Right lung (tissue), 5 donors: ENCODE results near the gene CYLD. TPM values are rescaled to one million over a fixed set of nuclear protein-coding genes. Genes with fewer than 3 reads are reported as not detected.

ENCODE experiments used
- DNase-seq, 2 donors: peaks; one replicate each; pipeline ENCODE4 v3.0.0-alpha.2; 2013
- polyA plus RNA-seq, 5 donors: library from polyadenylated mRNA; unstranded; fragments of 120-200 nt; gene quantifications; one replicate each; pipeline versions ENCODE4 v1.2.1 to v1.2.3, GENCODE V29; 2013; ENCODE audit warnings: inconsistent platforms in 1 of 5, low replicate concordance in 1 of 5; ENCODE audit not compliant: insufficient read length in 5 of 5, insufficient read depth in 1 of 5

Gene CYLD
- polyA plus RNA-seq, 5 donors: 21.4 to 39.3 (median 28.9) TPM

DNA sequence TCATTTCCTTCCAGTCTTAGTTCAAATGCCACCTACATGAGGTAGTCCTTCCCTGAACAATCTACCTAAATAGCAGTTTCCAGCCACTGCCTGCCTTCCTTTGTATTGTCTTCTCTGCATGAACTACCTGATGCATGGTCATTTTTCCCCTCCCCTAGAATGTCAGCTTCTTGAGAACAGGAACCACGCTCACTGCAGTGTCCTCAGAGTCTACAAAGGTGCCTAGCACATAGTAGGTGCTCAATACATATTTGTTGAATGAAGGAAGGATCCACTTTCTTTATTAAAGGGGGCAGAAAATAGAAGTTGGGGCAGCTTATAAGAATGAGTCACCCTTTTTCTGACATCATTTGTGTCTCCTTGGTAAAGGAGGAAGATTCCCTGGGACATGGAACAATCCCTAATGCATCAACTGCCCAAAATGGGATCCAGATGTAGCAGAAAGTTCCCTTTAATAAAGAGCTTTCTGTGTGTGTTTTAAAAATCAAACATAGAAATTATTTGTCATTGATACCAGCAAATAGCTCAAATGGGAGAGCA lies 4.4 kb upstream of the CYLD start:
- no peak for DNase-seq

DNA sequence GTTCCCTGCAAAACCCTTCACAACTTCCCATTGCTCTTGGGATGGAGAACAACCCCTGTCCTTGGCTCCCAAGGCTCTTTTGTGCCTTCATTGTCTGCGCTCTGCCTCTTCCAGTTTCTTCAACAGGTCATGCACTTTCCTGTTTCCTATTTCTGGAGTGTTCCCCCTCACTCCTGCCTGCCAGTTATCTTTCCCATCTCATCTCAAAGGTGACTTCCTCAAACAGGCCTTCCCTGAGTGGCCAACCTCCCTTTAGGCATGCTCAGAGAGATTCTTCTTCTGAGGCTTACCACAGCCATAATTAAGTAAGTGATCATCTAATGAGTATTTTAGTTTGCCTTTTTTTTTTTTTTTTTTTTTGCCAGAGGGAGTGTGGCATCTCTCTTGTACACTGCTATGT lies 2.9 kb upstream of the CYLD start:
- DNase-seq: no peak

DNA sequence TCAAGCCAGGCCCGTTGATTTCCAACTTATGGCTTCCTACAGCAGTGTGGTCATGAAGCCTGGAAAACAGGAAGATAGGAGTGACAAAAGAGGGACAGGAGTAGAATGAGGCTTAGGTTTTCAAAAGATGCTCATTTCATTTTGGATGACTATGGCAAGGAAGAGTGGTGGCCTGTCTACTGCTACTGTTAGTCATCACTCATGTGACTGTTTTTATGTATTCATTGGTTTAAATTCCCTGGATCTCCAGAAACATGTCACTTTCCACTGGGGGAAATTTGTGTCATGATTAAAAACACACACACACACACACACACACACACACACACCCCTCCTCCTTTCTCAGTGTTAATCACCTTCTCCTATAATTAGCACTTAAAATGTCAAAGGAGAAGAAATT lies 1.1 kb upstream of the CYLD start:
- DNase-seq: no peak

DNA sequence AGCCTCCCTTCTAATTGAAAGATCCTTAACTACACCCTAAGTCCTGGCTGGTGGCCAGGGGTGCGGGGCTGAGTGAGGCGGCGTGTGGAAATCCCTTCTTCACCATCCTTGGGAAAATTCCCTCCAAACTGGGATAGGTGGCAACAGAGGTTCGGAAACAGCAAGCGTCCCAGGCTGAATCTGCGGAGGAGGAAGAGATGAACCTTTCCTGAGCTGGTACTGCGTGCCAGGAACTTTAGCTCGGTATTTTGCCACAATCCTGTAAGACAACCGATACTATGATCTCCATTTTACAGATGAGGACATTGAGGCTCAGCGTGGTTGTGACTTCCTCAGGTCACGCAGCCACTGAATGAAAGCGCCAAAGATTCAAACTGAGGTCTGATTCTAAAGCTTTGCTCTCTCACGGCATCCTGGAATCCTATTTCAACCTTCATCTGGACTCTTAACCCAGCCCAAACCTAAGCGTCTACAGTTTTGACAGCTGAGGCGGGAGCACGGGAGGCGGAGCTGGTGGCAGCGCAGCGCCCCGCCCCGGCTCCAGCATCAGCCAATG lies 583 bp upstream of the CYLD start:
- DNase-seq: no peak

DNA sequence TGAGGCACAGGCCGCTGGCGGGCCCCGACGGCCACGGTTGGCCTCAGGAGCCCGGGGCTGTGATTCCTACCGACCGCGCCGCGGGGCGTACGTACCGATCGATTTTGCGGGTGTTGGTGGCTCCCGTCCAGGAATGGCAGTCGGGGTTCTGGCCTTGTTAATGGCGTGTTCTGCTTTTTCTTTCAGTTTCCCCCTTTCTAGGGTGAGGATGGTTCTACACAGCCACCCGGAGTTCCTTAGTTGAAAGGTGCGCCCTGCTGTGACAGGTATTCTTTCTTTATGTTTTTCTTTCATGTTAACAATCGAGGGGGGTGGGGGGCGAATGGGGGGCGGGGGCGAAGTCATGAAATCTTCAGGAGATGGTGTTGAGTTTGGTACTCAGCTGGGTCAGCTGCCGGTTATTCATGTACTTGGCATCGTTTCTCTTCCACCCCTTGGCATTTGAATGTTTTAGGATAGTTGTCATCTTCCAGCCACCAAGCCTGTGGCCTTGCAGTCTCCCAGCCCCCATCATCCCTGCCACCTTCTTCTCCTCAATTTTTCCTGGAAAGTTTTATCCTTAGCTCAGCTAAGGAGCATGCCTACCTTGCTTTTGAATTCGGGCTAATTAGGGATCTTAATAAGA lies 802 bp downstream of the CYLD start:
- peak in 1 of 2 donors; percentile 28 for DNase-seq

DNA sequence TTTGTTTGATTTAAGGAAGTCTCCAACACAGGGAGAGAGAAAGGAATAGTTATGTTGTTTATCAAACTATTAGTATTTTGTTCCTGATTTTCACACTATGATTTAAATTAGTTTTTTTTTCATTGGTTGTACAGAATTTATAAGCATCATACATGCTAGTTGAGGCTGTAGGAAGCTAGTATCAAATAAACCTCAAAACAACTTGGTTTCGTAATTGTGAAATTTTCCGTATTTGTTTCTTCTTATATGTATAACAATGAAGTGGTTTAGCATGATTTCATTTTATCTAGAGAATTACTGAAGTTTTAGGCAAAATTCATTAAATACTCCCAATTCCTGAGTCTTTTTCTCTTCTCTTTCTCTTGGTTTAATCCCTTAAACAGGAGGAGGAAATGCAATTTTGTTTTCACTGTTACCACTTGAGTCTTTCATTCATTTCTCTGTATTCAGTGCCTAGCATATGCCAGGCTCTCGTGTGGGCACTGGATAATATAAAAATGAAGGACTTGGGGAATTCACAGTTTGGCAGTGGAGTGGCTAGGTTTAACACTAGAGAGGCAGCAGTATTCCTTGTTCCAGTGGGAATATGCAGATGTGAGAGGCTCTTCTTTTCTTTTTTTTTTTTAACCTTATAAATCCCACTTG lies 1.8 kb downstream of the CYLD start:
- no peak for DNase-seq

DNA sequence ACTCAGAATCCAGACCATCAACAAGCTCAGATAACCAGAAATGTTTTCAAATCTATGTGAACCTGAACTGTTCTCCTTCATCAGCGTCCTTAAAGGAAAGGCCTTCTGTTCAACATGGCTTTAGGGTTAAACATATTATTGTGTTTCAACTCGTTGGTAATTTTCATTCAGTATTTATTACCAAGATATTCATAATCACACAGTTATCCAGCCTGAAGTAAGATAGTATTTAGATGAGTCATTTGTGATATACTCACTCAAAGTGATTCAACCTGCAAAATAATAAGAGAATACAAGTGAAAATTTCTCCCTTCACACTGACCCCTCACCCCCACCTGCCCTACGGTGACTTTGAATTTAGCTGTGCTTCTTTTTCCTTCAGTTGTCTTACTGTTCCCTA lies 3.0 kb downstream of the CYLD start:
- DNase-seq: no peak

DNA sequence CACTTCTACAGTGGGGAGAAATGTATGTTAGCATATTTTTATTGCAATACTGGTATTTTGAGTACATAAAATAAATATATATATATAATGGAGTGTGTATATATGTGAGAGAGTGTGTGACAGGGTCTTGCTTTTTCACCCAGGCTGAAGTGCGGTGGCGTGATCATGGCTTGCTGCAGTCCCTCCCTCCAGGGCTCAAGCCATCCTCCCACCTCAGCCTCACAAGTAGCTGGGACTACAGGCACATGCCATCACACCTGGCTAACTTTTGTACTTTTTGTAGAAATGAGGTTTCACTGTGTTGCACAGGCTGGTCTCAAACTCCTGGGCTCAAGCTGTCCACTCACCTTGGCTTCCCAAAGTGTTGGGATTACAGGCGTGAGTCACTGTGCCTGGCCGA lies 4.1 kb downstream of the CYLD start:
- no peak for DNase-seq

DNA sequence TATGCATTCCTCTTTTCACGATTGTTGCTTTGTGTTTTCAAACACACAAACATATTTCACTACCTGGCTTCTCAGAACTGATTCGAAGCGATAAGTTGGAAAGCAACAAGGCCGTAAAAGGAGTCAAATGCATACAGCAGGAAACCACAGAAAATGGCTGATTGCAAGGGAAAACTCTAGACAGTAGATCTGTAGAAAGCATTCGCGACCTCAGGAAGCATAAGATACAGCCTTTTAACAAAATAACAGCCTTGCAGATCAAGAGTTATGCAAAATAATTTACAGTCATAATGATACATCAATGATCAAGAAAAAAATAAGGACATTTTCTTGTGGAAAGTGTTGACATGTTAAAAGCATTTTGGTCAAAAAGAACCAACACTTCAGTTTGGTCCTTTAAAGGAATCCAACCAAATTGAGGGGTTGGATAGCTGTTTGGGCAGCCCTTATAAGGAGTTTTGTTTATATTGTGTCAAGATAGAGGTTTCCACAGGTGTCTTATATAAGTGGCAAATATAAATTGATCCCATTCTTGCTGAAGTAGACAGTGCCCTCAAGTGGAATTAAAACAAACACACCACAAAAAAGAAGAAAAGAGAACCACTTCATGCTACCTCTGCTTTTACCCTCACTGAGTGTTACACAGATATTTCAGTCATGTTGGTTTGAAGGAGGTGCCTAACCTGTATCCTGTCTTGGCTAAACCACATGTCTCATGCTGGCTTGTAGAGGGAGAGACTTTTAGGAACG lies 5.5 kb downstream of the CYLD start:
- peak in 1 of 2 donors; percentile 12 for DNase-seq

DNA sequence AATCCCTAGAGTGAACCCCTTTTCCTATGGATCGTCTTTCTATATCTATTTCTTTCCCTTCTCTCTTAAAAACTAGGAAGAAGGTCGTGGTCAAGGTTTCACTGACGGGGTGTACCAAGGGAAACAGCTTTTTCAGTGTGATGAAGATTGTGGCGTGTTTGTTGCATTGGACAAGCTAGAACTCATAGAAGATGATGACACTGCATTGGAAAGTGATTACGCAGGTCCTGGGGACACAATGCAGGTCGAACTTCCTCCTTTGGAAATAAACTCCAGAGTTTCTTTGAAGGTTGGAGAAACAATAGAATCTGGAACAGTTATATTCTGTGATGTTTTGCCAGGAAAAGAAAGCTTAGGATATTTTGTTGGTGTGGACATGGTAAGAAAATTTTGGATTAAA lies 9.6 kb downstream of the CYLD start:
- DNase-seq: no peak

DNA sequence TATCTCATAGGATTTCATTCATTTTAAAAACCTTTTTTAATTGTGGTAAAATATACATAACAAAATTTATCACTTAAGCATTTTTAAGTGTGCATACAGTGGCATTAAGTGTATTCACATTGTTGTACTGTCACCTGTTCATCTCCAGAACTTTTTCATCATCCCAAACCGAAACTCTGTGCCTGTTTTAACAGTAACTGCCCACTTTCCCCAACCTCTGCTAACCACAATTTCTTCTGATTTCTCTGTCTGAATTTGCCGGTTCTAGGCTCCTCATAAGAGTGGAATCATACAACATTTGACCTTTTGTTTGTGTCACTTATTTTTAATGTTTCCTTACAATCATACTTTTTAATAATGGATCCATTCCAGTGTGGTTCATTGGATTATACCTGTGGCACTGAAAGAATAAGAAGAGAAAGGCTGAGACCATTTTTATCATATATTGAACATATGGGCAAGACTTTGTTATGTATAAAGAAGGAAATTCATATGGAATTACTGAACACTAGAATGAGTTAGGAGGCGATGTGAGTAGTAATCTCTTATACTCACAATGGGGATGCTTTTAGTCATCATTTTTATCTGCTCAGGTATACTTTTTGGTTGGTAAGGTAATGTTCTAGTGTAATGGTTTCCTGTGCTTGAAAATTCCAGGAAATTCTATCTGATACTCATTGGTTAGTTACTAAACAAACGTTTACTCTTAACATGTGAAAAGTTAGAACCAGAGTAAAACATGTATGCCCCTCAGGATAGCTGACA lies 10.8 kb downstream of the CYLD start:
- no peak for DNase-seq

DNA sequence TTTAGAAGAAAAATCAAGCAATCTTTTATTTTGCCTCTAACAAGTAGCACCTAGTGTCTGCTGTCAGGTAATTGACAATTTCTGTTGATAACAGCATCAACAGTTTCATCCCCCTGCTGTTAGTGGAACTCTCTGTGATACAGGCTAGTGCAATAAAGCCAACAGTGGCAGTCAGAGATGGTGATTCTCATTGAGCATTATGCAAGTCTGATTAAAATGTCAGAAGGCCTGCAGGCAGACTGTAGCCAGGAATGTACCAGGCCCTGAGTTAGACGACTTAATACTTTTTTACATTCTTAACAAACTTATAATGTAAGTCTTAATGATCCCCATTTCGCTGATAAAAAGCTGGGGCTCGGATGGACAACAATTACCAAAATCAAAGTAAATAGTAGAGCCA lies 14.6 kb downstream of the CYLD start:
- DNase-seq: no peak

DNA sequence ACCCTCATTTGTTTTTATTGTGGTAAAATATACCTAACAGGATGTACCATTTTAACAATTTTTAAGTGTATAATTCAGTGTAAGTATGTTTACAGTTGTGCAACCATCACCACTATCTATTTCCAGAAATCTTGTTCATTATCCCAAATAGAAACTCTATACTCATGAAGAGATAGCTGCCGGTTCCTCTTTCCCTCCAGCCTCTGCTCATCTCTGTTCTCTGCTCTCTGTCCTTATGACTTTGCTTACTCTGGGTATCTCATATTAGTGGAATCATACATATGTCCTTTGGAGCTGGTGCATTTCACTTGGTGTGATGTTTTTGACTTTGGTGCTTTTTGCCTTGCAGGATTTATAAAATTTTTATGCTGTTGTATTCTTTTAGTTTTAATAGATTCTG lies 19.4 kb downstream of the CYLD start:
- no peak for DNase-seq

DNA sequence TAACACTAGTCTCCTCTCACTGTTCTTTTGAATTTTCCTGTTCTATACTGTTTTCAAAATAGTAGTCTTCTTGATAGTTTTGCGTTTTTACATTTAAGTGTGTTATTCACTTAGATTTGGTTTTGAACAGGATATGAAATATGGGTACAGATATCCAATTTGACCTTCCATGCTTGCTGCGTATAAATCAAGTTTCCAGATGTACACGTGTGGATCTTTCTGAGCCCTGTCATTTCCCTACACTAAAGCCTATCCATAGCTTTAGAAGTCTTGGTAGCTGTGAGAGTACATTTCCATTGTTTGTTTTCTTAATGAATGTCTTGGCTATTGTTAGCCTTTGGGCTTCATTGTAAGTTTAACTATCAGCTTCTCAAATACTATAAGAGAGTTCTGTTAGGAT lies 20.4 kb downstream of the CYLD start:
- DNase-seq: no peak

DNA sequence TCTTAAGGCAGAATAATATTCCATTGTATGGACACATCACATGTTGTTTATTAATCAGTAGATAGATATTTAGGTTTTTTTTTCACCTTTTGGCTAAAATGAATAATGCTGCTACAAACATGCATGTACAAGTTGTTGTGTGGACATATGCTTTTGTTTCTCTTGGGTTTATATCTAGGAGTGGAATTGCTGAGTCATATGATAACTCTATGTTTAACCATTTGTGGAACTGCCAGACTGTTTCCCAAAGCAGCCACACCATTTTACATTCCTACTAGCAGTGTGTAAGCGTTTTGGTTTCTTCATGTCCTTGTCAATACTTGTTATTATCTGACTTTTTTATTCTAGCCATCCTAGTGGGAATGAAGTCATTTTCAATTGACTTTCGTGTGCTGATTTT lies 21.3 kb downstream of the CYLD start:
- no peak for DNase-seq

DNA sequence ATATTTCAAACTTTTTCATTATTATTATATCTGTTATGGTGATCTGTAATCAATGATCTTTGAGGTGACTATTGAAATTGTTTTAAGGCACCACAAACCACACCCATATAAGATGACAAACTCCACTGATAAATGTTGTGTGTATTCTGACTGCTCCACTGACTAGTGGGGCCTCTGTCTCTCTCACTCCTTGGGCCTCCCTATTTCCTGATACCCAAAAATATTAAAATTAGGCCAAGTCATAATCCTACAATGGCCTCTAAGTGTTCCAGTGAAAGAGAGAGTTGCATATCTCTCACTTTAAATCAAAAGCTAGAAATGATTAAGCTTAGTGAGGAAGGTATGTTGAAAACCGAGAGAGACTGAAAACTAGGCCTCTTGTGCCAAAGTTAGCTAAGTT lies 23.4 kb downstream of the CYLD start:
- no peak for DNase-seq

DNA sequence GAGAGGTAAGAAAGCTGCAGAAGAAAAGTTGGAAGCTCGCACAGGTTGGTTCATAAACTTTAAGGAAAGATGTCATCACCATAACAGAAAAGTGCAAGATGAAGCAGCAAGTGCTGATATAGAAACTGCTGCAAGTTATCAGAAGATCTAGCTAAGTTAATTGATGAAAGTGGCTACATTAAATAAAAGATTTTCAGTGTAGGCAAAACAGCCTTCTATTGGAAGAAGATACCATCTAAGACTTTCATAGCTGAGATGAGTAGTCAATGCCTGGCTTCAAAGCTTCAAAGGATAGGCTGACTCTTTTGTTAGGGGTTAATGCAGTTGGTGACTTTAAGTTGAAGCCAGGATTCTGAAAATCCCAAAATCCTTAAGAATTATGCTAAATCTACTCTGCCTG lies 24.0 kb downstream of the CYLD start:
- DNase-seq: no peak

DNA sequence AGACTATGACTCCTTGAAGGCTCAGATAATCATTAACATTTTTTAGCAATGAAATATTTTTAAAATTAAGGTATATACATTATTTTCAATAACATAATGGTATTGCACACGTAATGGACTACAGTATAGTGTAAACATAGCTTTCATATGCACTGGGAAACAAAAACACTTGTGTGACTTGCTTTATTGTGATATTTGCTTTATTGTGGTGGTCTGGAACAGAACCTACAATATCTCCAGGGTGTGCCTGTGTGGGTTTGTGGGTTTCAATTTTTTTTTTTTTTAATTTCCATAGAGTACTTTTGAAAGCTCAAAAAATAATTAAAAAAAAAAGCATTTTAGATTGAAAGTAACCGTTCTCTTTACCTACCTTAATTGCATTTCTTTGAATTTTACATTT lies 25.3 kb downstream of the CYLD start:
- DNase-seq: no peak

DNA sequence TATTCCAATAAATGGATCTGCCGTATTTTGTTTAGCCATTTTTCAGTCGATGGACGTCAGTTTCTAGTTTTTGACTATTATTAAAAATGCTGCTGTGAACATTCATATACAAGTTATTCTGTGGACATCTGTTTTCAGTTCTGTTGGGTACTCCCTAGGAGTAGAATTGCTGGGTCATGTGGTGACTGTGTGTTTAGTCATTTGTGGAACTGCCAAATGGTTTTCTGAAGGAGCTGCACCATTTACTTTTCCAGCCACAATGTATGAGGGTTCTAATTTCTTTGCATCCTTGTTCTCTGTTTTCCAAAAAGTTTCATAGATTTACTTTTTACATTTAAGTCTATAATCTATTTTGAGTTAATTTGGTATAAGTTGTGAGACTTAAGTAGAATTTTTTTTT lies 29.5 kb downstream of the CYLD start:
- no peak for DNase-seq

DNA sequence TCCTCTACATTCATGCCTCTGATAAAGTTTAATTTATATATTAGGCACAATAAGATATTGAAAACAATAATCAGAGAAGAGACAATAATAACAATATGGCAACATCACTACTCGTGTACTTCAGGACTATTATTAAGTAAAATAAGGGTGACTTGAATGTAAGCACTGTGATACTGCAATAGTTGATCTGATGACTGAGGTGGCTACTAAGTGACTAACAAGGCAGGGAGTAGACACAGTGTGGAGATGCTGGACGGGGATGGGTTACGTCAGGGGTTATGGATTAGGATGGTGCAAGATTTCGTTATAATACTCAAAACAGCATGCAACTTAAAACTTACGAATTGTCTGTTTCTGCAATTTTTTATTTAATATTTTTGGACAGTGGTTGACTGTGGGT lies 32.5 kb downstream of the CYLD start:
- no peak for DNase-seq

DNA sequence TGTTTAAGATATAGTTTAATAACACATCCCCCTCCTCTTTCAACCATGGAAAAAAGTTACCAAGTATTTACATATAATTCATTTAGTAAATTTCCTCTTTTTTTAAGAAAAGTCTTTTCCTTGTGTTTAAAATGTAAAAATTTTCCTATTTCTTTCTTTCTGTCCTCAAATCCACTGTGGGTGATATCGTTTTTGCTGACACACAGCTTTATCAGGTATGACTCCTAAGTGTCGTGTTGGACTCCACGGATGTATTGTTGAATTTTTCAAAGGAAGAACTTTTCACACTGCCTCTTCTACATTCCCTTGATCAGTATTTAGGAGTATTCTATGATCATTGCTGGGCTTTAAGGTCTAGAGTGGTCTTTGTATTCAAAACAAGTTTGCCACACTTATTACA lies 33.1 kb downstream of the CYLD start:
- no peak for DNase-seq

DNA sequence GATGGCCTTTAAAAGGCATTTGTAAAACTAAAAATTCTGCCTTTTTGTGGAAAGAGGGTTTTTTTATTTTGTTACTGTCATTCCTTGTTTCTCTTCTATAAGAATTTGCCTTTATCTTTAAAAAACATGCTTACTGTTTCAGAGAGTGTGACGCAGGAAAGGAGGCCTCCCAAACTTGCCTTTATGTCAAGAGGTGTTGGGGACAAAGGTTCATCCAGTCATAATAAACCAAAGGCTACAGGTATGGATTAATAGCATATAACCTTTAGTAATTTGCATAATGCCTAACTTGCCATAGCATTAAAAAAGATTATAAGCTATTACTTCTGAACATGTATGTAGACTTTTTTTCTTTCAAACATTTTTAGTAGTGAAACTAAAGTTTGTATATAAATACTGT lies 34.2 kb downstream of the CYLD start:
- no peak for DNase-seq
